Measurements from ENCODE around the gene RASGRF2.

DNA sequence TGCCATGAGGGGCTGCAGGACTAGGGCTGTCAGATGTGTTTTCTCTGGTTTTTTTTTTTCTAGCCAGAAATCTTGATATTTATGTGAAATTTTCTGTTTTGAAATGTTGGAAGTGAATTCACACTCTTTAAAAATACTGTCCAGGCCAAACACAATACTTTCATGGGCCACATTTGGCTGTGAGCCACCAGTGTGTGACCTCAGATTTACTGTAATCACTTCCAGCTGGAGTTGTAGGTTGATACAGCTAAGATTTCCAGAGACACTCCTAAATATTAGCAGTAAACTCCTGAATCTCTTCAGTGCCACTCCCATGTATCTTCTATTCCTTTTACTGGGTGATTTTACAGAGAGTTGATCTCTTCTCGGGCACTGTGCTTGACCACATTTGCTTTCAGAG is 180.8 kb downstream of the RASGRF2 start:
- TF ChIP-seq, protein P1, sequence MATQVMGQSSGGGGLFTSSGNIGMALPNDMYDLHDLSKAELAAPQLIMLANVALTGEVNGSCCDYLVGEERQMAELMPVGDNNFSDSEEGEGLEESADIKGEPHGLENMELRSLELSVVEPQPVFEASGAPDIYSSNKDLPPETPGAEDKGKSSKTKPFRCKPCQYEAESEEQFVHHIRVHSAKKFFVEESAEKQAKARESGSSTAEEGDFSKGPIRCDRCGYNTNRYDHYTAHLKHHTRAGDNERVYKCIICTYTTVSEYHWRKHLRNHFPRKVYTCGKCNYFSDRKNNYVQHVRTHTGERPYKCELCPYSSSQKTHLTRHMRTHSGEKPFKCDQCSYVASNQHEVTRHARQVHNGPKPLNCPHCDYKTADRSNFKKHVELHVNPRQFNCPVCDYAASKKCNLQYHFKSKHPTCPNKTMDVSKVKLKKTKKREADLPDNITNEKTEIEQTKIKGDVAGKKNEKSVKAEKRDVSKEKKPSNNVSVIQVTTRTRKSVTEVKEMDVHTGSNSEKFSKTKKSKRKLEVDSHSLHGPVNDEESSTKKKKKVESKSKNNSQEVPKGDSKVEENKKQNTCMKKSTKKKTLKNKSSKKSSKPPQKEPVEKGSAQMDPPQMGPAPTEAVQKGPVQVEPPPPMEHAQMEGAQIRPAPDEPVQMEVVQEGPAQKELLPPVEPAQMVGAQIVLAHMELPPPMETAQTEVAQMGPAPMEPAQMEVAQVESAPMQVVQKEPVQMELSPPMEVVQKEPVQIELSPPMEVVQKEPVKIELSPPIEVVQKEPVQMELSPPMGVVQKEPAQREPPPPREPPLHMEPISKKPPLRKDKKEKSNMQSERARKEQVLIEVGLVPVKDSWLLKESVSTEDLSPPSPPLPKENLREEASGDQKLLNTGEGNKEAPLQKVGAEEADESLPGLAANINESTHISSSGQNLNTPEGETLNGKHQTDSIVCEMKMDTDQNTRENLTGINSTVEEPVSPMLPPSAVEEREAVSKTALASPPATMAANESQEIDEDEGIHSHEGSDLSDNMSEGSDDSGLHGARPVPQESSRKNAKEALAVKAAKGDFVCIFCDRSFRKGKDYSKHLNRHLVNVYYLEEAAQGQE (IDR thresholded peaks at IDR 0.05; ENCODE audit: low read depth), result no peak
- no peak for TF ChIP-seq EP300 (IDR thresholded peaks at IDR 0.05; ENCODE audit: borderline replicate concordance)
- TF ChIP-seq TCF12 (IDR thresholded peaks at IDR 0.05; ENCODE audit: low read depth), result no peak
- no peak for TF ChIP-seq TAF1 (IDR thresholded peaks at IDR 0.05; ENCODE audit: low read depth)
- no peak for TF ChIP-seq RAD21 (IDR thresholded peaks at IDR 0.05; ENCODE audit: low read depth)
- TF ChIP-seq, protein P2, sequence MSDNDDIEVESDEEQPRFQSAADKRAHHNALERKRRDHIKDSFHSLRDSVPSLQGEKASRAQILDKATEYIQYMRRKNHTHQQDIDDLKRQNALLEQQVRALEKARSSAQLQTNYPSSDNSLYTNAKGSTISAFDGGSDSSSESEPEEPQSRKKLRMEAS (IDR thresholded peaks at IDR 0.05), result no peak
- no peak for TF ChIP-seq NFIC (IDR thresholded peaks at IDR 0.05)
- TF ChIP-seq YY1 (IDR thresholded peaks at IDR 0.05; ENCODE audit: low read depth), result no peak
- TF ChIP-seq ZBTB7A (IDR thresholded peaks at IDR 0.05; ENCODE audit: low read depth), result no peak

Data from Ishikawa (cell line).